OCI-LY1 (cell line): ENCODE data around the gene SLC2A11.

Experiments
- CTCF ChIP-seq: fragments of 200-600 bp; sonication (generic), shearing (Covaris generic); IDR thresholded peaks from 2 replicates; pipeline ENCODE4 v1.5.1; 2017; ENCODE audit warnings: mild to moderate bottlenecking, antibody characterized with exemption, low read length, moderate library complexity, mixed read lengths
- EZH2 ChIP-seq: fragments of 200-600 bp; sonication (generic), shearing (Covaris generic); IDR thresholded peaks from 2 replicates; pipeline ENCODE4 v1.8.0; 2017; ENCODE audit warnings: borderline replicate concordance, mixed run types, mild to moderate bottlenecking, antibody characterized with exemption, low read length, moderate library complexity, mixed read lengths

GRCh38 chr22:23841292-23841691 lies 16.4 kb upstream of the SLC2A11 start:
- TF ChIP-seq CTCF (no peak), EZH2 (no peak)
